Stimulated activated CD4-positive, alpha-beta T cell treated with anti-CD3 and anti-CD28 coated beads, TNF-alpha, amount 100 ng/mL, for 48 hours (primary cell): Measurements from ENCODE around the gene PARP3.
"Not testable (repeated sequence)": the region's sequence is repeated elsewhere in the genome, so short reads cannot be mapped to it uniquely, and the experiment has no call there.

Experiments
- DNase-seq, 3 donors: peaks; one replicate each; pipeline ENCODE4 v3.0.0-alpha.2; 2020; ENCODE audit warnings: low read depth in 3 of 3

The PARP3 gene

DNA sequence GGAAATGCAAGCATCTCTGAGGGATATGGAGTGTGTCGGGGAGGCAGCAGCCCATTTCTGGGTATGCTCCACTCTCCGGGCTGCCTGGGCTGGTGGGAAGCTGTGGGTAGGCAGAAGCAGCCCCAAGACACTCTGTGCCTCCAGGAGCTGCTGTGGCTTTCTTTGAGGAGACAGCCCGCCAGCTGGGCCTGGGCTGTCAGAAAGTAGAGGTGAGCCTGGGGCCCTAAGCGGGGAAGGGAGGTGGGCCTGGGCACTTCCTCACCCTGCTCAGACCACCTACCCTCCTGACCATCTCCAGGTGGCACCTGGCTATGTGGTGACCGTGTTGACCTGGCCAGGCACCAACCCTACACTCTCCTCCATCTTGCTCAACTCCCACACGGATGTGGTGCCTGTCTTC is 42.9 kb downstream of the PARP3 start:
- no peak for DNase-seq

DNA sequence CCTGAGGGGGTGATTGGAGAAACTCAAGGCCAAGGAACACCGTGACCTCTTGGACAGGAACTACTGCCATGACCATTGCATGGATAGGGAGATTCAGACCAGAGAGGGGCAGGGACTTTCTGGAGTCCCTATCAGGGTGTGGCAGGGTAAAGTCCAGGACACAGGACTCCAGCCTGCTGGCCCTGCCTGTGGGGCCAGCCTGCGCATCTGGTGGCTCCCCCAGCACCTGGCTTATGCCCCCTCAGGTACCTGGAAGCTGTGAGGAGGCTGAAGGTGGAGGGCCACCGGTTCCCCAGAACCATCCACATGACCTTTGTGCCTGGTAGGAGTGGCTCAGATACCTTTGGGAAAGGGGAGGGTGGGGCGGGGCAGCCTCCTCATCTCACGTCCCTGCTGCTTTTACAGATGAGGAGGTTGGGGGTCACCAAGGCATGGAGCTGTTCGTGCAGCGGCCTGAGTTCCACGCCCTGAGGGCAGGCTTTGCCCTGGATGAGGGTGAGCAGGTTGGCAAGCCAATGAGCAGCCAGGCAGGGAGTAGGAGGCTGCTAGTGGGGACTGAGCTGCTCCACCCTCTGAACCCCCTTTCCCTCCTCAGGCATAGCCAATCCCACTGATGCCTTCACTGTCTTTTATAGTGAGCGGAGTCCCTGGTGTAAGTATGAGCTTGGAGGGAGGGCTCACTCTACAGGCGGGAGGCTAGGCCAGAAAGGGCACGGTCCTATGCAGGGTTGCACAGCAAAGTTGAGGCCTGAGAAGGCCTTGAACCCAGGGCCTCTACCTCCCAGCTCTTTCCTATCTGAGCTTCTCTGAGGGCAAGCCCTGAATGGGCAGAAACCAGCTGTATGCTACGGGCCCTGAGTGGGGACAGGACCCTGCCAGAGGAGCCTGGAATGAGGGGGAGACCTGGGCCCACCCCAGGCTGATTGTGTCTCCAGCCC is 44.1 kb downstream of the PARP3 start:
- no peak for DNase-seq

DNA sequence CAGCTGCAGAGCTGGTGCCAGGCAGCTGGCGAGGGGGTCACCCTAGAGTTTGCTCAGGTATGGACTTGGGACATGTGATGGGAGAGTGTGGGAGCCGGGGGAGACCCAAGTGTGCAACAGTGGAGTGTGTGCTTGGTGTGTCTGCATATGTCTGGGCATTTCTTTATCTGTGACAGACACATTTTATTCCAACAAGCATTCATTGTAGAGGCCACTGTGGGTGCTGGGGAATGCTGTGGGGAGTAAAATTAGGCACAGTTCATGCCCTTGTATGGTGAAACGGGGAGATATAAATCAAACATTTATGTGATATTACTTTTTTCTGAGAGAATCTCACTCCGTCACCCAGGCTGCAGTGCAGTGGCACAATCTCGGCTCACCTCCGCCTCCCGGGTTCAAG is 45.4 kb downstream of the PARP3 start:
- DNase-seq = no peak

DNA sequence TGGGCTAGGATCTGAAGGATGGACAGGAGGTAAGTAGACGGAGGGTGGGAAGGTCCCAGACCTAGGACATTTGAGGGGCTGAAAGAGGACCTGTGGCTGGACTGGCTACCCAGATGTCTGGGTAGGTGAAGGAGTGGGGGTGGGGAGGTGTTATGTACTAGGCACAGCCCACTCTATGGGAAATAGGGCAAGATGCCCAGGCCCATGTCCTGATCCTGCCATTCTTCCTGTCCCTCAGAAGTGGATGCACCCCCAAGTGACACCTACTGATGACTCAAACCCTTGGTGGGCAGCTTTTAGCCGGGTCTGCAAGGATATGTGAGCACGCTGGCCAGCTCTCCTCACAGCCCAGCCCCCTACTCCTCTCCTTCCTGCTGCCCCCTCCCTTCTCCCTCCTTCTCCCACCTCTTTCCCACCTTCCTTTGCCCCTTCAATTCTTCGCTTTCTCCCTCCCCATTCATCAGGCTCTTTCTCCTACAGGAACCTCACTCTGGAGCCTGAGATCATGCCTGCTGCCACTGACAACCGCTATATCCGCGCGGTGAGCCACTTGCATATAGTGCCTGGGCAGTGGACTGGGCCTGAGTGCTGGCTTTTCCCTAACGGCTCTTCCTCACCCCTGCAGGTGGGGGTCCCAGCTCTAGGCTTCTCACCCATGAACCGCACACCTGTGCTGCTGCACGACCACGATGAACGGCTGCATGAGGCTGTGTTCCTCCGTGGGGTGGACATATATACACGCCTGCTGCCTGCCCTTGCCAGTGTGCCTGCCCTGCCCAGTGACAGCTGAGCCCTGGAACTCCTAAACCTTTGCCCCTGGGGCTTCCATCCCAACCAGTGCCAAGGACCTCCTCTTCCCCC is 46.4 kb downstream of the PARP3 start:
- DNase-seq = no peak

DNA sequence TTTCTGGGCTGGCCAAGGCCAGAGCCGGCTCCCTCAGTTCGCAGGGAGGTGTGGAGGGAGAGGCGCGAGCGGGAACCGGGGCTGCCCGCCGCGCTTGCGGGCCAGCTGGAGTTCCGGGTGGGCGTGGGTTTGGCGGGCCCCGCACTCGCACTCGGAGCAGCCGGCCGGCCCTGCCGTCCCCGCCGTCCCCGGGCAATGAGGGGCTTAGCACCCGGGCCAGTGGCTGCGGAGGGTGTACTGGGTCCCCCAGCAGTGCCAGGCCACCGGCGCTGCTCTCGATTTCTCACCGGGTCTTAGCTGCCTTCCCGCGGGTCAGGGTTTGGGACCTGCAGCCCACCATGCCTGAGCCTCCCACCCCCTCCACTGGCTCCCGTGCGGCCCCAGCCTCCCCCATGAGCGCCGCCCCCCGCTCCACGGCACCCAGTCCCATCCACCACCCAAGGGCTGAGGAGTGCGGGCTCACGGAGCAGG is 48.4 kb downstream of the PARP3 start:
- not testable (repeated sequence) for DNase-seq

DNA sequence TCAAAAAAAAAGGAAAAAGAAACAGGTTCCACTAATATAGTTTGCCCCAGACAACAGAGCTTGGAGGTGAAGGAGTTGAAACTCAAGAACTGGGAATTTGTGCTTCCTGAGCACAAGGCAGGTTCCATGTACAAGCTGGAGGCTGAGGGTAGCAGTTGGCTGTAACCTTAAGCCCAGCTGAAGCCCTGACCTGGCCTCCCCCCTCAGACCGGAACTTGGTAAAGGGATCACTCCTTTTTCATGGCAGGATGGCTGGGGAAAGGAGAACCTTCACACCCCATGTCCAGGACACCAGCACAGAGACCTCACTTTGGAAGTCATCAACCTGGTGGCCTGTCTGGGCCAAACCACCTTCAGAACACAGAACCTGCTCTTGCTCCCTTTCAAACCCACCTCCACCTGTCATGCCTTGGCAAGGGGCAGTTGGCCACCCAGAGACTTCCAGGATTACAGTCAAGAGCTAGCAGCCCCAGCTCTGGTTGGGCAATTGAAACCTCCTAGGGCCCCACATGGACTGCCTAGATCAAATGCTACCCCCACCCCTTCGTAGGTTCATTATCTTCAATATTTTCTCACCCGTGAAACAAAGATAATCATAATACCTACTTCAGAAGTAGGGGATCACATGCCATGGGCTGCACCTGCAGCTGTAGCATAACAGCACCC is 50.0 kb downstream of the PARP3 start:
- DNase-seq = no peak

DNA sequence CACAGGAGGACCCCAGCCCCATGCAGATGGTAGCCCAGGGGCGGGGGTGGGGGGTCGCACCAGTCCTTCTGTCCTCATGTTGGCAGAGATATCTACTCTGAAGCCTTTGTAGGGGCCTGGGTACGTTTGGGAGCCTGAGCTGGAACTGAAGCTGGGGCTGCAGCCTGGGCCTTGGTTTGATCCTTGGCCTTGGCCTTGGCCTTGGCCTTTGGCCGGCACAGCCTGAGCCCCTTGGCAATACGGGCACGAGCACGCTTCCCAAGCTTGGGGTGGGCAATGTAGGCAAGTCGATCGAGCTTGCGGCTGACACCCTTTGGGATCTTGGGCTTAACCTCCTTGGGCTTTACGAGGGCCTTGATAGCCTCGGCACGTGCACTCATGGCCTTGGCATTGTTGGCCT is 51.5 kb downstream of the PARP3 start:
- DNase-seq = not testable (repeated sequence)

DNA sequence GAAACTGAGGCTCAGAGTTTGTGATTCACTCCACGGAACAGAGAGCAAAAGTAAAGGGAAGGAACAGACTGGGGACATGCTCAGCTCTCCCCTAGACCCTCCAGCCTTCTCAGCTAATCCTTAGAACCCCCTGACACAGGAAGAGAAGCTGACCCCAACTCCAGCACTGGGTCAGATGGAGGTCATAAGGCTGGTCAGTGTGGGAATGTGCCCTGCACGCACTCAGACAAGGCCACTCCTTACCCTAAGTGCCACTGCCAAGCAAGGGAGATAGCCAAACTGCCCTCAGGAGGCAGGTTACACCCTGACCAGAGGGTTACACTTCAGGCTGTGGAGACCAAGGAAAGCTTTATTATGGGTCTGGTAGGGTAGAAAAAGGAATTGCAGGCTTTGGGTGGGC is 52.4 kb downstream of the PARP3 start:
- DNase-seq = no peak

DNA sequence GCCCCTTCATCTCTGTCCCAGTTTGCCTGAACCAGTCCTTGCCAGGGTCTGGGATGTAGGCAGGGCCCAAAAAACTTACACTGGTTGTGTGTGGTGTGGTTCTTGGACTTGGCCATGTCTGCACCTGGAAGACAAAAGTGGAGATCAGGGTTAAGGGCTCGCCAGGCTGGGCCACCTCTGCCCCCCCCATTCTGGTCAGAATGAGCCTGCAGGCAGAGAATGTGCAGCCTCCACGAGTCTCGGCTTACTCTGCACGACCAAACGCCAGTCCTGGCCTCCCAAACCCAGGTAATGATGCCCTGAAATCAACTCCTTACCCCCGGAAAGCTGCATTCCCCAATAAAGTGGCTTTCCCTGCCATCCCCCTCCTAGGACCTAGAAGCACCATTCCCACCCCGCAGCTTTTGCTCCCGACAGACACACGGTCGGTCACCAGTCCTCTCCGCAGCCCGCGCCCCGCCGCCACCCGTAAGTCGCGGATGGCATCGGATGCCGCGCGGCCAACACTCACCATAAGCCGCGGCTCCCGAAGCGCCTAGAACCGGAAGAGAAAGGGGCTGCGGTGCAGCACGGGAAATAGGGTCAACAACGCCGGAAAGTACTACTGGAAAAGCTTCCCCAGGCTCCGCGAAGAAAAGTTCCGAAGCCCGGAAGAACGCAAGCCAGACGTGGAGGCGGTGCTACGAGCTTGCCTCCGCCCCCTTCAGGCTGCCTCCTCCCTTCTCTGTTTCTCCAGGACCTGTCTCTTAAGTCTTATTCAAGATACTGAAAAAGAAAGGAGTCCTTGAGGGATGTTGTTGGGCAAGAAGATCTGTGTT is 53.4 kb downstream of the PARP3 start, which contains the start of gene RPL29:
Gene RPL29 (minus strand): TSS at position 550 of the 818 bp plus-strand sequence. CDS start 434 bp downstream, at position 116.
- peak; percentile 86 to 87 (median 87) for DNase-seq

DNA sequence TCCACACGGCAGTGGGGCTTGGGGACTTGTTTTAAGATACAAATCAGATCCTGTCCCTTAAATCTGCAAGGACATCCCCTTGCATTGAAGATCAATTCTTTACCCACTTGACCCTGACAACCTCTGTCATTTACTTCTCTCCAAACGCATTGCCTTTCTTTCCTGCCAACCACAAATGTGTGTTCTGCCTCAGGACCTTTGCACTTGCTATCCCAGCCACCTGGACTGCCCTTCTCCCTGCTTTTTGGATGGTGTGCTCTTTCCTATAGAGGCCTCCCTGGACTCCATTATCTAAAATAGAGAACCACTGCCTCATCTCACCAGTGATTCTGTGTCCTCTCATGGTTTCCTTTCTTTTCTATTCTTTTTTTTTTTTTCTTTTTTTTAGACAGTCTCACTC is 55.0 kb downstream of the PARP3 start:
- DNase-seq = no peak

DNA sequence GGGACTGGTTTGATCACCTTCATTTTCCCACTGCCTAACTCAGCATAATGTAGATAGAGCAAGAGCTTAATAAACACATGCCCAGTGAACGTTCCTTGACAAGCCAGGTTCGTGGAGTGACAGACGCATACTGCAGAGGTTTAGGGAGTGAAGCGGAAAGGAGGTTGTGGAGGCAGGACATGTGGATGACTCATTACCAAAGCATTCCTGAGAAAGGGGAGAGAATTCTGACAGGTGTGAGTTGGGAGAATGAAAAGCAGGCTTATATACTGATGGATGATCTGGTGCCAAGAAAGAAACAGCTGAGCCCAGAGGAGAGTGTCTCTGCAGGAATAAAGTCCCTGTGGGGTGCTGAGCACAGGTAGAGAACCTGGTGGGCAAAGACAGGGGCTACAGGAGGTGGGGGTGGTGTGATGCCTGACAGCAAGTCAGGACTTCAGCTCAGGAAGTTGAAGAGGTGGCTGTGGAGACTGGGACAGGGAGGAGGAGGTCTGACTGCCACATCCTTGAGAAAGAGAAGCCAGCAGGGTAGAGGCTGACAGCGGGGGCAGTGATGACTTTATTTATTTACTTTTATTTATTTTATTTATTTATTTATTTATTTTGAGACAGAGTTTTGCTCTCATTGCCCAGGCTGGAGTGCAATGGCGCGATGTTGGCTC is 55.9 kb downstream of the PARP3 start:
- DNase-seq = no peak
